Duodenal mucosa (tissue), 2 donors: Measurements from ENCODE around the gene STAB1.

ENCODE experiments used
- H3K27ac ChIP-seq: one replicate; pipeline ENCODE4 v1.7.0; 2013; ENCODE audit warnings: low read depth, low read length
- H3K27me3 ChIP-seq, 2 donors: one replicate each; pipeline ENCODE4 v1.7.0; 2013; ENCODE audit warnings: low read length in 2 of 2, control low read depth in 1 of 2; ENCODE audit not compliant: insufficient read depth in 2 of 2, control insufficient read depth in 1 of 2
- H3K36me3 ChIP-seq, 2 donors: one replicate each; pipeline ENCODE4 v1.7.0; 2013; ENCODE audit warnings: low read length in 2 of 2, control low read depth in 1 of 2; ENCODE audit not compliant: insufficient read depth in 2 of 2, control insufficient read depth in 1 of 2
- H3K4me1 ChIP-seq, 2 donors: one replicate each; pipeline ENCODE4 v1.7.0; 2013; ENCODE audit warnings: low read length in 2 of 2, control low read depth in 1 of 2; ENCODE audit not compliant: insufficient read depth in 2 of 2, control insufficient read depth in 1 of 2
- H3K4me3 ChIP-seq, 2 donors: one replicate each; pipeline ENCODE4 v1.7.0; 2013; ENCODE audit warnings: low read length in 2 of 2, low read depth in 1 of 2
- H3K9ac ChIP-seq, 2 donors: one replicate each; pipeline ENCODE4 v1.7.0; 2013; ENCODE audit warnings: low read length in 2 of 2, low read depth in 1 of 2
- H3K9me3 ChIP-seq, 2 donors: one replicate each; pipeline ENCODE4 v1.7.0; 2013; ENCODE audit warnings: low read length in 2 of 2, control low read depth in 1 of 2; ENCODE audit not compliant: control insufficient read depth in 1 of 2

STAB1 gene, protein sequence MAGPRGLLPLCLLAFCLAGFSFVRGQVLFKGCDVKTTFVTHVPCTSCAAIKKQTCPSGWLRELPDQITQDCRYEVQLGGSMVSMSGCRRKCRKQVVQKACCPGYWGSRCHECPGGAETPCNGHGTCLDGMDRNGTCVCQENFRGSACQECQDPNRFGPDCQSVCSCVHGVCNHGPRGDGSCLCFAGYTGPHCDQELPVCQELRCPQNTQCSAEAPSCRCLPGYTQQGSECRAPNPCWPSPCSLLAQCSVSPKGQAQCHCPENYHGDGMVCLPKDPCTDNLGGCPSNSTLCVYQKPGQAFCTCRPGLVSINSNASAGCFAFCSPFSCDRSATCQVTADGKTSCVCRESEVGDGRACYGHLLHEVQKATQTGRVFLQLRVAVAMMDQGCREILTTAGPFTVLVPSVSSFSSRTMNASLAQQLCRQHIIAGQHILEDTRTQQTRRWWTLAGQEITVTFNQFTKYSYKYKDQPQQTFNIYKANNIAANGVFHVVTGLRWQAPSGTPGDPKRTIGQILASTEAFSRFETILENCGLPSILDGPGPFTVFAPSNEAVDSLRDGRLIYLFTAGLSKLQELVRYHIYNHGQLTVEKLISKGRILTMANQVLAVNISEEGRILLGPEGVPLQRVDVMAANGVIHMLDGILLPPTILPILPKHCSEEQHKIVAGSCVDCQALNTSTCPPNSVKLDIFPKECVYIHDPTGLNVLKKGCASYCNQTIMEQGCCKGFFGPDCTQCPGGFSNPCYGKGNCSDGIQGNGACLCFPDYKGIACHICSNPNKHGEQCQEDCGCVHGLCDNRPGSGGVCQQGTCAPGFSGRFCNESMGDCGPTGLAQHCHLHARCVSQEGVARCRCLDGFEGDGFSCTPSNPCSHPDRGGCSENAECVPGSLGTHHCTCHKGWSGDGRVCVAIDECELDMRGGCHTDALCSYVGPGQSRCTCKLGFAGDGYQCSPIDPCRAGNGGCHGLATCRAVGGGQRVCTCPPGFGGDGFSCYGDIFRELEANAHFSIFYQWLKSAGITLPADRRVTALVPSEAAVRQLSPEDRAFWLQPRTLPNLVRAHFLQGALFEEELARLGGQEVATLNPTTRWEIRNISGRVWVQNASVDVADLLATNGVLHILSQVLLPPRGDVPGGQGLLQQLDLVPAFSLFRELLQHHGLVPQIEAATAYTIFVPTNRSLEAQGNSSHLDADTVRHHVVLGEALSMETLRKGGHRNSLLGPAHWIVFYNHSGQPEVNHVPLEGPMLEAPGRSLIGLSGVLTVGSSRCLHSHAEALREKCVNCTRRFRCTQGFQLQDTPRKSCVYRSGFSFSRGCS (N-terminal part only)

DNA sequence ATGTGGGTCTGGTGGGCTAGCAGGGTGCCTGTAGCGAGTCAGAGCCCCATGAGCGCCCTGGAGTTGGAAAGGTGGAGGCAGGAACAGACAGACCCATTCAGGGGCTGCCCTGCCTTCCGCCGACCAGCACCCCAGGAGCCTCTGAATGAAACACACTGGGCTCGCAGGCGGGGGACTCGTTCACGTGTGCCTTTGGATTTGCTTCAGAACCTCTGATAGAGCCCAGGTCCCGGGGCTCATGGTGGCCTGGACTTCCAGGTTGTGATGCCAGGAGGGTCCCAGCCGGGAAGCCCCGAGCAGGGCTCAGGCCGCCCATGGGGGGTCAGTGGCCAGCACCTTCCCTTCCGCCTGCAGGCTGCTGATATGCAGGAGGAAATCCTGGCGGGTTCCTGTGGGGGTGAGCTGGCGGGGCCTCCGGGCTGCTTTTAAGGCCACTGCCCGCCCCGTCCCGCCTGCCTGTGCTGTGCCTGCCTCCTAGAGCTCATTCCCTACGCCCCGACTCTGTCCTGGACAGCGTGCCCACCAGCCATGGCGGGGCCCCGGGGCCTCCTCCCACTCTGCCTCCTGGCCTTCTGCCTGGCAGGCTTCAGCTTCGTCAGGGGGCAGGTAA lies at the start of gene STAB1:
Gene STAB1, plus strand, starts transcription at position 453 of the 610 bp plus-strand sequence. Its CDS starts 76 bp downstream, at position 529.
- Histone ChIP-seq H3K9me3 (no peaks in the 10 kb centered on the region), H3K4me3 (peak within 1 kb of the TSS; percentile 22 to 43), H3K27ac (no peak within 1 kb of the TSS), H3K4me1 (peaks cover 0 to 11% of the 10 kb centered on the region in 2 donors), H3K9ac (peak within 1 kb of the TSS in 1 of 2 donors; percentile 25), H3K36me3 (peaks cover 17 to 23% of the 10 kb centered on the region in 2 donors), H3K27me3 (no peaks in the 10 kb centered on the region)

DNA sequence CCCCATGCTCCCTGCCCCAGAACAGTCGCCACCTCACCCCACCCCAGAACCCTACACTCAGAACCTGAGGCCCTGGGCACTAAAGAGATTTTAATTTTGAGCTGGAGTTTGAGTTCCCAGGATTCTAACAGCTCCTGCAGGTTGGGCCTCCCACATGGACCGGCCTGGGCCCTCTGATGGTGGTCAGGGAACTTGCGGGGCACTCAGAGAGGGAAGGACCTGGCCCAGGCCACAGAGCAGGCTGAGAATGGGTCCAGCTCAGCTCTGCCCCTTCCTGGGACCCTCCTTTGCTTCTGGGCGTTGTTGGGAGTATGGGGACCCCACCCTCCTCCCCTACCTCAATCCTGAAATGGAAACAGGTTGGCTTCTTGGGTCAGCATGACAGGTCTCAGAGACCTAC lies 49.1 kb upstream of the STAB1 start:
- no peak overlapping the region for H3K4me3 ChIP-seq
- H3K4me1 ChIP-seq: peaks cover 0 to 8% of the 10 kb centered on the region in 2 donors
- H3K9me3 ChIP-seq: no peaks in the 10 kb centered on the region
- no peaks in the 10 kb centered on the region for H3K36me3 ChIP-seq
- H3K27ac ChIP-seq: no peak overlapping the region
- H3K9ac ChIP-seq: no peak overlapping the region
- no peaks in the 10 kb centered on the region for H3K27me3 ChIP-seq

DNA sequence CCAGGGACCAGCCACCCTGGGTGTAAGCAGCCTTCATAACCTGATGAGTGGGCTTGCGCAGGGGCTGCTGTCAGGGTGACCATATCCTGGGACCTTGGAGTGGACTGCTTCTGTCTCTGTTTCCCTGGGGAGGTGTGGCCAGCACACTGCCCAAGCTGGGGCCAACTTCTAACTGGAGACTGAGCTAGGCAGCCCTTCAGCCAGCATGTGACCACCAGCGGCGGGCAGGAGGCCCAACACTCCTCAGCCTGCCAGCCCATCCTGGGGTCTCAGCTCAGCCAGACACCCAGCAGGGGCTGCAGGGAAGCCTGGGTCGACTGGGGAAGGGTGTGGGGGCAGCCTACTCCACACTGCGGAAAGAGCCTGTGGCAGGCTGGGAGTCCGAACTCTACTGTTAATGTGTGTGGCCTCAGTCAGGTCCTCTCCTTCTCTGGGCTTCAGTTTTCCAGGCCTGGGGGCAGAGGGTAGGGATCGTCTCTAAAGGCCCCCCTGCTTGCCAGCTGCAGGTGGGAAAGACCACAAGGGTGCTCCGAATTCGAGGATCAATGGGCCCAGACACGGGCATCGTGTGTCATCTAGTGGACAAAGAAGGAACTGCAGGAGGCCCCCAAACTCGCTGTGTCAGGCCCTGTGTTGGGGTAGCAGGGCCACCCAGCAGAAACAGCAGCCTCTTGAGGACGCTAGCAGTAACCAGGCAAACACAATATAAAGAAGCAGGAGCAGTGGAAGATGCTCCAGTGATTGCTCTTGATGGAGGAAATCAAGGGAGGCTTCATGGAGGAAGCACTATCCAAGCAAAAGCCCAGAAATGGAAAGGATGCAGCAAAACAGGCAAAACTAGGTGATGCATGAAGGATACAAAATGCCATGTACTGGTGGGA lies 48.3 kb upstream of the STAB1 start:
- no peaks in the 10 kb centered on the region for H3K9me3 ChIP-seq
- H3K4me3 ChIP-seq: no peak overlapping the region
- H3K9ac ChIP-seq: no peak overlapping the region
- H3K4me1 ChIP-seq: peaks cover 0 to 8% of the 10 kb centered on the region in 2 donors
- no peaks in the 10 kb centered on the region for H3K36me3 ChIP-seq
- H3K27ac ChIP-seq: no peak overlapping the region
- H3K27me3 ChIP-seq: no peaks in the 10 kb centered on the region

DNA sequence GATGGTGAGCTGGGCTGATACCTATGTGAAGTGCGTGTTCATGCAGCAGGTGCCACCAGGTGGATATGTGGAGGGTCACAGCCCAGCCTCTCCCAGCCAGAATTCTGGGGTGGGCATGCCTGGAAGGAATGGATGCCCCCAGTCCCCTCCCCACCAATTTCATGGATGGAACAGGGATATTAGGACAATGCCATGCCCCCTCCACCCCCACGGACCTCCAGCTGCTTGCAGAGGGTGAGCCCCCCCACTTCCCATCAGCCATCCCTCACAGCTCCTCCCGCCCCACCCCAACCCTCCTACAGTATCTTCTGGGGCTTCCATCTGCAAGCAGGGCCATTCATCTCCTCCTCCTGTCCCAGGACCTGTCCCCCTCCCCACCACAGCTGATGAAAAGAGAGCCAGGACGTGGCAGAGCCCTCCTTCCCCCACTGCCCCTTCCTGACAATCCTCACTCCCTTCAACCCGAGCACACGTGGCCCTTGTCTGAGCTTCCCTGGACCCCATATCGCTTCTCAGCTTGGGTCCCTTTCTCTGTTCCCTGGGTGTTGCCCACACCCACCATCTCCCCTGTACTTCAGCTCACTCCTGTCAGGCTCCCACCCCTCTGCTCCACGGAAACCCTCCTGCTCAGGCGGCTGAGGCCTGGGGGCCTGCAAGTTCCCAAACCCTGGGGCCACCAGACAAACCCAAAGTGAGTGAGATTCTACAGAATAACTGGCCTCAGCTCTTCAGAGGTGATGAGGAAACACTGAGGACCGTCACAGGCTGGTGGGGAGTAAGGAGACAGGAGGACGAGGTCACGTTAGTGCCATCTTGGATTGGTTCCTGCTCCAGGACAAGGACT lies 47.4 kb upstream of the STAB1 start:
- Histone ChIP-seq H3K27ac (no peak overlapping the region), H3K27me3 (no peaks in the 10 kb centered on the region), H3K9me3 (no peaks in the 10 kb centered on the region), H3K9ac (no peak overlapping the region), H3K4me1 (peaks cover 0 to 8% of the 10 kb centered on the region in 2 donors), H3K36me3 (no peaks in the 10 kb centered on the region), H3K4me3 (no peak overlapping the region)

DNA sequence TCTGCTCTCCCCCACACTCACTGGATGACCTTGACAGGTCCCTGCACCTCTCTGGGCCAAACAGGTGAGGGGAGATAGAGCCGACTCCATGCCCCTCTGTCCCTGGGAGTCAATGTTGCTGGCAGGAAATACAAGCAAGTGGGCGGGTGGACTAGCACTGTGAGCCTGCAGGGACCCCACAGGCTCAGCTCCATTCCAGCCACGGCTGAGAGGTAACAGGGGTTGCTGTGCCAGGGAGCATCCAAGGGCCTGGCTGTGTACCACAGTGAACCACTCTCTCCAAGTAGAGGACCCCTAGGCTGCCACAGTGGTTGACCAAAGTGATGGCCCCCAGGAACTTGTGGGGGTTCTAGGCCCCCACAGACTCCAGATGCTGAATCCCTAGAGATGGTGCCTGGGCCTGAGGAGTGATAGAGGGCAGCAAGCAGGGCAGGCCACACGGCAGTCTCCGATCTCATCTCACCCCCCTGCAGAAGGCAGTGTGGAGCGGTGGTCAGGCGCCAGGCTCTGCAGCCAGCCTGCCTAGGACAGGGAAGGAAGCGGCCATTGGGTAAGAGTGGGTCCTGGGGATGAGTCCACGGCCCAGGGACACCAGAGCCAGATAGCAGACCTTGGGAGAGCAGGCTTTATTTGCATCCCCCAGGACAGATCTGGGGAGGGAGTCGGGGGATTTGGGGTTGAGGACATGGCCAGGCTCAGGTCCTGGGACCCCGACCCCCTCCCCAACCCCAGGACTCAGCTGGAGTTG lies 44.5 kb upstream of the STAB1 start:
- Histone ChIP-seq H3K9me3 (no peaks in the 10 kb centered on the region), H3K27ac (no peak overlapping the region), H3K4me1 (peaks cover 11 to 16% of the 10 kb centered on the region in 2 donors), H3K27me3 (no peaks in the 10 kb centered on the region), H3K9ac (no peak overlapping the region), H3K4me3 (no peak overlapping the region), H3K36me3 (no peaks in the 10 kb centered on the region)

DNA sequence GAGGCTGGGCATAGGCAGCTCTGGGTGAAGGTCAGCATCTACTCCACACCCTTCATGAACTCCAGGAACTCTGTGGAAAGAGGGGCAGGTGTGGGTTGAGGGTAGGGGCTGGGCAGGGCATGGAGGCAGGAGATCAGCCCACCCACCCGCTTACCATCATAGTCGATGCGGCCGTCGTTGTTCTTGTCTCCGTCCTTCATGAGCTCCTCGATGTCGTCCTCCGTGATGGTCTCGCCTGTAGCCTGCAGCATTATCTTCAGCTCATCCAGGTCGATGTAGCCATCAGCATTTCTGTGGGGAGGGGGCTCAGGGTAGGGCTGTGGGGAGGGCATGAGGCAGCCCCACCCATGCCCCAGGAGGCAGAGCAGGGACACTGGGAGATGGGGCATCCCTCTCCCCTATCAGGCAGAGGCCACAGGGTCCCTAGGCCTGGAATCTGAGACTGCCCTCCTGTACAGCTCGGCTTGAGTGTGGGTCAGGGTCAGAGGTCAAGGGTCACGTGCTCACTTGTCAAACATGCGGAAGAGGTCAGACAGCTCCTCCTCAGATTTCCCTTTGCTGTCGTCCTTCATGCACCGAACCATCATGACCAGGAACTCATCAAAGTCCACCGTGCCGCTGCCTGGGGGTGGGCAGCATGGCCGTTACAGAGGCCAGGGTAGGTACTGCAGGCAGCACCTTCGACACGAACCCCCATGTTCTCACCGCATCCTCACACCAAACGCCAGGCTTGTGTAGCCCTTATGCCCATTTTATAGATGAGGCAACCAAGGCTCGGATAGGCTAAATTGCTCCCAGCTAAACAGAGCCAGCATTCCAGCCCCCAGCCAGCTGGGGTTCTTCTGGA lies 43.7 kb upstream of the STAB1 start:
- Histone ChIP-seq H3K9ac (no peak overlapping the region), H3K4me1 (peaks cover 16 to 21% of the 10 kb centered on the region in 2 donors), H3K9me3 (no peaks in the 10 kb centered on the region), H3K27ac (no peak overlapping the region), H3K27me3 (no peaks in the 10 kb centered on the region), H3K36me3 (no peaks in the 10 kb centered on the region), H3K4me3 (no peak overlapping the region)

DNA sequence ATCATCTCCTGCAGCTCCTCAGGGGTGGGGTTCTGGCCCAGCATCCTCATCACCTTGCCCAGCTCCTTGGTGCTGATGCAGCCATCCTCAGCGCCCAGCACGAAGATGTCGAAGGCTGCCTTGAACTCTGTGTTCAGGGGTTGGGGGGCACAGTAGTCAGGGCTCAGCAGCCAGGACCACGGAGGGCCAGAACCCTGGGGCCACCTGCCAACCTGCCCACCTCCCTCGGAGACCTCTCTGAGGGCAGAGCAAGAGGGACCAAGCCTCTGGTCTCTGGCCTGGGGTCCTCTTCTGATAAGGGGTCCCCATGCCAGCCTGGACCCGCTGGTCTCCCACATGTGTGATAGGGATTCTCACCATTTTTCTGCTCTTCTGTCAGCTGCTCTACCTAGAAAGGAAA lies 43.0 kb upstream of the STAB1 start:
- no peak overlapping the region for H3K4me3 ChIP-seq
- no peaks in the 10 kb centered on the region for H3K9me3 ChIP-seq
- no peaks in the 10 kb centered on the region for H3K27me3 ChIP-seq
- H3K4me1 ChIP-seq: peaks cover 22 to 24% of the 10 kb centered on the region in 2 donors
- no peak overlapping the region for H3K27ac ChIP-seq
- H3K9ac ChIP-seq: no peak overlapping the region
- H3K36me3 ChIP-seq: no peaks in the 10 kb centered on the region
